Measurements from ENCODE around the gene GNAZ.

The GNAZ gene

DNA sequence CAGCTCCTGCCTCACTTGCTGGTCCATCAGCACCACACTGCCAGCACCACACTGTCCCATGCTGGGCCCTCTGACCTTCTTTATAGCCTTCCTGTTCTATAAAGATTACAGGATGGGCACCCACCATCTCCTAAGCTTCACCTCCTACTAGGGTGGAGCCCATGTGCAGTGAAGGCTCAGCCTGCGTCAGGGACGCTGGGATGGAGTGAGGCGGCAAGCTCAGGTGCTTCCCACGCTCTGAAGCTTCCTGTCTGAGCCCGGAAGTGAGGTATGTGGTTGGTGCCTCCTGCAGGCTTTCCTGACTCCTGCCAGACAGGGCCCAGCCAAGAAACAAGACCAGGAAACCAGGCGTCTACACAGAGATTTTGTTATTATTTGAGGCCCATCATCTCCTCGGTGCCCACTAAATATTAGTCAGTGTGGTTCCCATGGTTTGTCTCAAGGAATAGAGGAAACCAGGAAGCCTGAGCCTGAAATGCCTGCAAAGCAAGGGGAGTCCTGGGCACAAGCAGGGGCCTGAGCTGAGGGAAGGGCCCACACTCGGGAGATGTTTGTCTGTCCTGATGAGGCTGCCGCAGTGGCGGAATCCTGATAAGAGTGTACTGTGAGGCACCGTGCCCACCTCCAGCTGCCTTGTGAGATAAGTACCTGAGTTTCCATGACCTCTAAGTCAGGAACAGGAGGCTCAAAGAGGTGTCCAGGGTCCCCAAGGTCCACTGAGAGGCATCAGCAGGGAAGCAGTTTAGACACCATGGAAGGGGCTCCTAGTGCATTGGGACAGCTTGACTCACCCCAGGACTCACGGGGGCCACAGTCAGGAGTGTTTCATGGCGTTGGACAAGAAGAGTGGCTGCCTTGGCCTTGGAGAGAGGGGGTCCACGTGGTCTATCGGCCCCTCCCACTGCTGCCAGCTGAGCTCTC lies 49.4 kb downstream of the GNAZ start:
- TF ChIP-seq, protein P1, sequence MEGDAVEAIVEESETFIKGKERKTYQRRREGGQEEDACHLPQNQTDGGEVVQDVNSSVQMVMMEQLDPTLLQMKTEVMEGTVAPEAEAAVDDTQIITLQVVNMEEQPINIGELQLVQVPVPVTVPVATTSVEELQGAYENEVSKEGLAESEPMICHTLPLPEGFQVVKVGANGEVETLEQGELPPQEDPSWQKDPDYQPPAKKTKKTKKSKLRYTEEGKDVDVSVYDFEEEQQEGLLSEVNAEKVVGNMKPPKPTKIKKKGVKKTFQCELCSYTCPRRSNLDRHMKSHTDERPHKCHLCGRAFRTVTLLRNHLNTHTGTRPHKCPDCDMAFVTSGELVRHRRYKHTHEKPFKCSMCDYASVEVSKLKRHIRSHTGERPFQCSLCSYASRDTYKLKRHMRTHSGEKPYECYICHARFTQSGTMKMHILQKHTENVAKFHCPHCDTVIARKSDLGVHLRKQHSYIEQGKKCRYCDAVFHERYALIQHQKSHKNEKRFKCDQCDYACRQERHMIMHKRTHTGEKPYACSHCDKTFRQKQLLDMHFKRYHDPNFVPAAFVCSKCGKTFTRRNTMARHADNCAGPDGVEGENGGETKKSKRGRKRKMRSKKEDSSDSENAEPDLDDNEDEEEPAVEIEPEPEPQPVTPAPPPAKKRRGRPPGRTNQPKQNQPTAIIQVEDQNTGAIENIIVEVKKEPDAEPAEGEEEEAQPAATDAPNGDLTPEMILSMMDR (IDR thresholded peaks at IDR 0.05), result no peak

DNA sequence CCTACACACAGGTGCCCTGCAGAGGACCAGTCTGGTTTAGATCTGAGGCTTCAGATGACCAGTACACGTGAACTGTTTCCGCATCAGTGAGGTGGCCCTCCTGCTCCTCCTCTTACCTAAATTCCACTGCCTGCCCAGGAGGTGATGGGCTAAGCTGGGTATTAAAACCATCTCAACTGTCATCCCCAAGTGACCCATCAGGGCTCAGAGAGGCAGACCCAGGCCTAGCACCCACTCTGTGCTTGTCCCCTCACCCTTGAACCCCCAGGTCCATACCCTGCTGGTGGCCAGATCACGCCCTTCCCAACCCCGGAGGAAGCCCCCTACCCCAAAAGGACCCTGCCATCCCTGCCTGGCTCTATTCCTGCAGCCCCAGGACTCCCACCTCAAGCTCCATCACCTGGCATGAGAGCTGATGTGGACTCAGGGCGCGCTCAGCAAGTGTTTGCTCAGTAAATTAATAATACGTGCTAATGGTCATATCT lies 50.1 kb downstream of the GNAZ start:
- TF ChIP-seq, protein P1 (IDR thresholded peaks at IDR 0.05), result no peak

- TF ChIP-seq, protein P1 (IDR thresholded peaks at IDR 0.05), result no peak
These were observed 50.7 kb downstream of the GNAZ start for GRCh38 chr22:23121000-23121421.

- TF ChIP-seq, protein P1 (IDR thresholded peaks at IDR 0.05), result no peak
These were observed 51.1 kb downstream of the GNAZ start for GRCh38 chr22:23121424-23121823.

DNA sequence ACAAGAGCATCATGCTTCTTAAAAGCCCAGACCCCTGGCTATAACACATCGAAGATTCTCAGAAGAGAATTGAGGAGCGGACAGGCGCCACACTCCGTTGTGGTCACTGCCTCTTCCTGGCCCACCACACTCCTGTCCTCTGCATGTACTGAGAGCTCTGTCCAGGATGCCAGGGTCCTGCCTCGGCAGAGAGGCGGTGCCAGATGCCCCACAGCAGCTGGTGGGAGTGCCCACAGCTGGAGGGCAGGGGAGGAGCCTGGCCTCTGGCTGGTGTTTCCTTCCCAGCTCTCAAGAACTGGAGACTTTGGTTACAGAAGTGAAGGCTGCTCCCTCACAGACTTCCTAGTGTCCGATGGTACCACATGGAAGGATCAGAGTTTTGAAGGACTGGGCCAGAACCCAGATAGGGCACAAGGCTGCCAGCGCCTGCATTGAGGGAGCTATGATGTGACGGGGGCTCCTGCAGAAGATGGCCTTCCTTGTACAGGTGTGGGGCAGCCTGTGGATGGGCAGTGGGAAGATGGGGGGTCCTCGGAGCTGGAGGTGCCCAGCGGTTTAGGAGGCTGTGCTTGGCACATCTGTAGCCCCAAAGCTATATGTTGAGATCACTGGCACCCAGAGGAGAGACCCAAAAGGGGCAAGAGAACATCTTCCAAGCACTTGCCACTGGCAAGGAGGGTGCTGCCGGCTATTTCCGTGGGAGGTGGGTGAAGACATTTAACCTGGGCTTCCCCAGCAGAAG lies 52.1 kb downstream of the GNAZ start:
- TF ChIP-seq, protein P1 (IDR thresholded peaks at IDR 0.05), result no peak

- TF ChIP-seq, protein P1 (IDR thresholded peaks at IDR 0.05), result no peak
These were observed 52.9 kb downstream of the GNAZ start for GRCh38 chr22:23122992-23123803.

- TF ChIP-seq, protein P1 (IDR thresholded peaks at IDR 0.05), result no peak
These were observed 53.5 kb downstream of the GNAZ start for GRCh38 chr22:23123804-23124254.
